RWPE1 (cell line): ENCODE results near the gene RBPJ.

Experiments used
- CTCF ChIA-PET: fragments of 350-600 bp; sonication (Branson Sonifier 250); formaldehyde crosslinking; extraction: SDS; loops from one replicate; lab custom pipeline; 2021; lab: Yijun Ruan, JAX
- POLR2A ChIA-PET: fragments of 400-600 bp; formaldehyde crosslinking; extraction: SDS; loops from one replicate; lab custom pipeline; 2020; ENCODE audit warnings: antibody characterized with exemption; ENCODE audit not compliant: low non-redundant PET; lab: Yijun Ruan, JAX
- DNase-seq: peaks from one replicate; pipeline ENCODE4 v3.0.0; 2012; ENCODE audit warnings: low spot score
- H3K27ac ChIP-seq: fragments of 450-650 bp; 2 replicates; pipeline ENCODE4 v1.5.1; 2017
- CTCF ChIP-seq: fragments of 450-650 bp; conservative IDR thresholded peaks from 2 replicates; pipeline ENCODE4 v1.5.1; 2017; ENCODE audit warnings: low read depth, mild to moderate bottlenecking

RBPJ gene

GRCh38 chr4:26413582-26413981 is 92.8 kb downstream of the RBPJ start:
- no peak for TF ChIP-seq CTCF
- CTCF ChIA-PET, result no interaction called here
- no peak for DNase-seq
- H3K27ac ChIP-seq, result no peak overlapping the region
- POLR2A ChIA-PET, result no interaction called here

- ChIA-PET POLR2A (no interaction called here), CTCF (no interaction called here)
- DNase-seq, result no peak
- TF ChIP-seq CTCF, result no peak
- H3K27ac ChIP-seq, result no peak overlapping the region
Measured at GRCh38 chr4:26418107-26418506, 97.3 kb downstream of the RBPJ start.

DNA sequence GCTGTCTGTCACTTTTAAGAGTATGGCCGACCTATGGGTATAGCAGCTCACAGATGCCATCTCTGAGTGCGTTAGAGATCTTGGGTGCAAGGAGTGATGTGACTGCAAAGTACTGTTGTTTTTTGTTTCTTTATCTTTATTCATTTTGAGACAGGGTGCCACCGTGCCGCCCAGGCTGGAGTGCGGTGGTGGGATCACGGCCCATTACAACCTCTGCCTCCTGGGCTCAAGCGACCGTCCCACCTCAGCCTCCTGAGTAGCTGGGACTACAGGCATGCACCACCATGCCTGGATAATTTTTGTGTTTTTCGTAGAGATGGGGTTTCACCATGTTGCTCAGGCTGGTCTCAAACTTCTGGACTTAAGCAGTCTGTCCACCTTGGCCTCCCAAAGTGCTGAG is 98.0 kb downstream of the RBPJ start:
- no peak overlapping the region for H3K27ac ChIP-seq
- no peak for DNase-seq
- CTCF ChIA-PET, result no interaction called here
- no peak for TF ChIP-seq CTCF
- POLR2A ChIA-PET, result no interaction called here

GRCh38 chr4:26420438-26420837 is 99.6 kb downstream of the RBPJ start:
- TF ChIP-seq CTCF, result no peak
- DNase-seq, result no peak
- ChIA-PET CTCF (no interaction called here), POLR2A (no interaction called here)
- H3K27ac ChIP-seq, result no peak overlapping the region

DNA sequence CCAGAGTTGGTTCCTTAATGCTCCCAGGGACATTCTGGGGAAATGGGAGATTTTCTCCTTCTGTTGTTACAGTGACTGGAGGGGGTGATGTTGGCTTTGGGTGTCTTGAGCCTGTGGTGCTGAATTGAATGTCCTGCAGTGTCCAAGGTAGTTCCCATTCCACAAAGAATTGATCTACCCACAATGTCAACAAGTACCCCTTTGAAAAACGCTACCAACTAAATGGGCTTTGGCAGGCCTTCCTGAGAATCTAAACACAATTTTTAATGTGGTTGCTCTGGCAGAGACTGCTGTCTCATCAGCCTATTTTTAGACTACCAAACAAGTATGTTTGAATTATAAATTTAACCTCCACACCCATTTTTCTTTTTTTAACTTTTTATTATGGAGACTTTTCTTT is 100.1 kb downstream of the RBPJ start:
- H3K27ac ChIP-seq, result no peak overlapping the region
- DNase-seq, result no peak
- TF ChIP-seq CTCF, result no peak
- CTCF ChIA-PET, result interaction anchor here (0.7 kb wide), 1 partner anchor 41 kb away, joined by 3 read pairs; no protein-coding TSS in a partner anchor
- POLR2A ChIA-PET, result no interaction called here

- ChIA-PET CTCF (no interaction called here), POLR2A (no interaction called here)
- TF ChIP-seq CTCF, result no peak
- no peak for DNase-seq
- H3K27ac ChIP-seq, result no peak overlapping the region
Measured at GRCh38 chr4:26424153-26424552, 103.3 kb downstream of the RBPJ start.

GRCh38 chr4:26424838-26425237 is 104.0 kb downstream of the RBPJ start:
- ChIA-PET POLR2A (no interaction called here), CTCF (interaction anchor here (0.6 to 0.7 kb wide), 2 partner anchors 40 to 84 kb away, joined by 3 read pairs; no protein-coding TSS in a partner anchor)
- no peak for TF ChIP-seq CTCF
- no peak for DNase-seq
- H3K27ac ChIP-seq, result no peak overlapping the region
